Measurements from ENCODE around the gene TANC1.

GRCh38 chr2:159091381-159091780 lies 122.9 kb downstream of the TANC1 start:
- TF ChIP-seq, protein P1, sequence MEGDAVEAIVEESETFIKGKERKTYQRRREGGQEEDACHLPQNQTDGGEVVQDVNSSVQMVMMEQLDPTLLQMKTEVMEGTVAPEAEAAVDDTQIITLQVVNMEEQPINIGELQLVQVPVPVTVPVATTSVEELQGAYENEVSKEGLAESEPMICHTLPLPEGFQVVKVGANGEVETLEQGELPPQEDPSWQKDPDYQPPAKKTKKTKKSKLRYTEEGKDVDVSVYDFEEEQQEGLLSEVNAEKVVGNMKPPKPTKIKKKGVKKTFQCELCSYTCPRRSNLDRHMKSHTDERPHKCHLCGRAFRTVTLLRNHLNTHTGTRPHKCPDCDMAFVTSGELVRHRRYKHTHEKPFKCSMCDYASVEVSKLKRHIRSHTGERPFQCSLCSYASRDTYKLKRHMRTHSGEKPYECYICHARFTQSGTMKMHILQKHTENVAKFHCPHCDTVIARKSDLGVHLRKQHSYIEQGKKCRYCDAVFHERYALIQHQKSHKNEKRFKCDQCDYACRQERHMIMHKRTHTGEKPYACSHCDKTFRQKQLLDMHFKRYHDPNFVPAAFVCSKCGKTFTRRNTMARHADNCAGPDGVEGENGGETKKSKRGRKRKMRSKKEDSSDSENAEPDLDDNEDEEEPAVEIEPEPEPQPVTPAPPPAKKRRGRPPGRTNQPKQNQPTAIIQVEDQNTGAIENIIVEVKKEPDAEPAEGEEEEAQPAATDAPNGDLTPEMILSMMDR (IDR thresholded peaks at IDR 0.05) = no peak
- TF ChIP-seq ZFX (IDR thresholded peaks at IDR 0.05; ENCODE audit: borderline replicate concordance) = no peak
